Endothelial cell of umbilical vein (primary cell): ENCODE results near the gene RPAP3. TPM values are rescaled to one million over a fixed set of nuclear protein-coding genes. Genes with fewer than 3 reads are reported as not detected.
"Not testable (repeated sequence)": the region's sequence is repeated elsewhere in the genome, so short reads cannot be mapped to it uniquely, and the experiment has no call there.

Experiments
- BruUV-seq: library from RNA; stranded (reverse); fragments of 400-500 nt; replicated peaks from 2 replicates; lab custom pipeline; 2021; lab: Mats Ljungman, UMichigan
- CTCF ChIA-PET: fragments of 300-600, 350-600 bp; sonication (Branson Sonifier 250); formaldehyde crosslinking; loops from one replicate; lab custom pipeline; 2021; ENCODE audit warnings: antibody characterized with exemption, inconsistent platforms; lab: Charles Lee
- POLR2A ChIA-PET: fragments of 300-600, 350-600 bp; sonication (Branson Sonifier 250); formaldehyde crosslinking; loops from one replicate; lab custom pipeline; 2021; ENCODE audit warnings: antibody characterized with exemption, inconsistent platforms; lab: Charles Lee
- DNase-seq: peaks from one replicate; pipeline ENCODE4 v3.0.0-alpha.2; 2011; ENCODE audit warnings: low read depth, low spot score
- FAIRE-seq: peaks from 2 replicates; lab custom pipeline; 2011; peaks lifted over from hg19 to GRCh38; lab: Jason Lieb, UNC
- H2AFZ ChIP-seq: 2 replicates; pipeline ENCODE4 v1.6.0; 2012; ENCODE audit warnings: low read depth, low read length, control low read depth, inconsistent platforms
- H3K27ac ChIP-seq: 2 replicates; pipeline ENCODE4 v1.5.1; 2011; ENCODE audit warnings: low read depth, mild to moderate bottlenecking, control low read depth, low read length, moderate library complexity; ENCODE audit not compliant: insufficient read depth
- H3K27me3 ChIP-seq, 2 experiments: 2 replicates each; pipeline versions ENCODE4 v1.6.0 to v1.6.1; 2011; ENCODE audit warnings: low read length in 2 of 2, mixed read lengths in 1 of 2; ENCODE audit not compliant: control insufficient read depth in 2 of 2, insufficient read depth in 2 of 2
- H3K36me3 ChIP-seq, 2 experiments: 2 replicates in 1 of 2; 3 replicates in 1 of 2; pipeline ENCODE4 v1.5.1; 2011; ENCODE audit warnings: low read length in 2 of 2, mild to moderate bottlenecking in 1 of 2, moderate library complexity in 1 of 2; ENCODE audit not compliant: control insufficient read depth in 2 of 2, insufficient read depth in 2 of 2; ENCODE audit errors: extremely low read depth in 1 of 2
- H3K4me1 ChIP-seq: 3 replicates; pipeline ENCODE4 v1.5.1; 2011; ENCODE audit warnings: mild to moderate bottlenecking, low read length; ENCODE audit not compliant: control insufficient read depth, insufficient read depth; ENCODE audit errors: extremely low read depth
- H3K4me2 ChIP-seq: 2 replicates; pipeline ENCODE4 v1.6.1; 2011; ENCODE audit warnings: low read length, control low read depth, mixed read lengths; ENCODE audit not compliant: insufficient read depth
- H3K4me3 ChIP-seq, 3 experiments: fragments of 200-600 bp in 1 of 3; sonication (generic), shearing (Covaris generic) in 1 of 3; replicated peaks in 1 of 3; 2 replicates each; pipeline ENCODE4 v1.5.1; 2011 to 2016; ENCODE audit warnings: control low read depth in 3 of 3, low read length in 3 of 3, mild to moderate bottlenecking in 2 of 3, inconsistent platforms in 1 of 3, low read depth in 1 of 3, moderate library complexity in 1 of 3; ENCODE audit not compliant: insufficient read depth in 1 of 3
- H3K79me2 ChIP-seq: 2 replicates; pipeline ENCODE4 v1.6.0; 2012; ENCODE audit warnings: low read length, inconsistent platforms; ENCODE audit not compliant: control insufficient read depth, insufficient read depth
- H3K9ac ChIP-seq: replicated peaks from 2 replicates; pipeline ENCODE3; 2011; ENCODE audit warnings: low read length, control low read depth; ENCODE audit not compliant: insufficient read depth; ENCODE audit errors: extremely low read depth
- H3K9me1 ChIP-seq: replicated peaks from 3 replicates; pipeline ENCODE4 v1.6.0; 2011; ENCODE audit warnings: mild to moderate bottlenecking, low read length; ENCODE audit not compliant: control insufficient read depth, insufficient read depth; ENCODE audit errors: extremely low read depth
- H3K9me3 ChIP-seq: replicated peaks from 2 replicates; pipeline ENCODE4 v1.5.1; 2012; ENCODE audit warnings: low read length, inconsistent platforms; ENCODE audit not compliant: control insufficient read depth, insufficient read depth
- H4K20me1 ChIP-seq: replicated peaks from 2 replicates; pipeline ENCODE3; 2011; ENCODE audit warnings: mild to moderate bottlenecking, low read length; ENCODE audit not compliant: control insufficient read depth, insufficient read depth; ENCODE audit errors: extremely low read depth
- CTCF ChIP-seq, 2 donors: IDR thresholded peaks; 1 replicate in 1 of 2; 2 replicates in 1 of 2; pipeline ENCODE4 v1.5.1; 2011; ENCODE audit warnings: low read length in 2 of 2, mild to moderate bottlenecking in 2 of 2, moderate library complexity in 2 of 2, control low read depth in 1 of 2, inconsistent platforms in 1 of 2, low read depth in 1 of 2; ENCODE audit not compliant: insufficient read depth in 1 of 2; ENCODE audit errors: extremely low read depth in 1 of 2
- GATA2 ChIP-seq: IDR thresholded peaks from 2 replicates; pipeline ENCODE4 v1.7.0; 2011; ENCODE audit warnings: low read depth, mild to moderate bottlenecking, moderate library complexity, mixed read lengths, low read length; ENCODE audit not compliant: insufficient read length, insufficient read depth
- dilution Hi-C: fragments of 300-500 bp; cut with MboI; formaldehyde crosslinking; loops from one replicate; pipeline ENCODE4 v1.15.0; 2019; ENCODE audit warnings: low sequenced_read_pairs; ENCODE audit not compliant: extremely low pct_ligation_motif_present
- intact Hi-C: fragments of 100-400 bp; cut with micrococcal nuclease; formaldehyde crosslinking; loops from one replicate; pipeline ENCODE4 v1.10.0; 2022
- polyA plus RNA-seq, 4 experiments: library from polyadenylated mRNA; depleted of rRNA in 3 of 4; stranded (reverse) in 3 of 4; unstranded in 1 of 4; fragments of >200 nt; gene quantifications; 2 replicates each; pipeline versions ENCODE4 v1.2.1 to v1.2.3, GENCODE V29; 2011 to 2012; ENCODE audit warnings: missing spikeins in 1 of 4
- total RNA-seq: library from RNA; stranded (reverse); gene quantifications from 2 replicates; pipeline ENCODE4 v1.2.3, GENCODE V29; 2021

Gene RPAP3
- total and polyA plus RNA-seq, 2 donors (not counting 3 experiments of a cell fraction or from before 2014, with no cell fraction given), result 3.9 to 29.8 TPM

GRCh38 chr12:47636908-47637780, 68.7 kb downstream of the RPAP3 start:
- H3K9me3 ChIP-seq, result no peaks in the 10 kb centered on the region
- TF ChIP-seq GATA2 (no peak), CTCF (IDR thresholded peaks at IDR 0.05; ENCODE audit: extremely low read depth in 1 of 2, insufficient read depth in 1 of 2, low read depth in 1 of 2, low read length in 2 of 2) (peak; percentile 60 to 68)
- intact Hi-C loops, result loop anchor here (1.0 kb wide), 2 partner anchors 90 to 605 kb away; no protein-coding TSS in a partner anchor
- BruUV-seq, result no TSS peak
- H3K9ac ChIP-seq, result no peak overlapping the region
- no peak overlapping the region for H3K4me3 ChIP-seq
- DNase-seq (no peak), FAIRE-seq (no peak)
- no peak overlapping the region for H2AFZ ChIP-seq
- no peak overlapping the region for H3K4me2 ChIP-seq
- H3K4me1 ChIP-seq, result no peaks in the 10 kb centered on the region
- no peak overlapping the region for H3K27ac ChIP-seq
- ChIA-PET CTCF (interaction anchor here (0.7 to 3.3 kb wide), 24 partner anchors 8 to 604 kb away, joined by 3 to 45 read pairs (median 4); no protein-coding TSS in a partner anchor), POLR2A (no interaction called here)
- dilution Hi-C loops, result no loop called here
- H3K9me1 ChIP-seq, result no peaks in the 10 kb centered on the region
- no peaks in the 10 kb centered on the region for H4K20me1 ChIP-seq
- H3K79me2 ChIP-seq, result no peaks in the 10 kb centered on the region
- no peaks in the 10 kb centered on the region for H3K36me3 ChIP-seq
- H3K27me3 ChIP-seq, result no peaks in the 10 kb centered on the region

GRCh38 chr12:47635770-47636169, 70.1 kb downstream of the RPAP3 start:
- intact Hi-C loops, H3K9ac ChIP-seq, H2AFZ ChIP-seq, H3K4me2 ChIP-seq, BruUV-seq, H4K20me1 ChIP-seq, H3K9me1 ChIP-seq, H3K79me2 ChIP-seq, dilution Hi-C loops, H3K27me3 ChIP-seq, POLR2A ChIA-PET, H3K9me3 ChIP-seq, H3K4me1 ChIP-seq, H3K27ac ChIP-seq, DNase-seq, H3K4me3 ChIP-seq, FAIRE-seq, H3K36me3 ChIP-seq: not testable (repeated sequence)
- CTCF ChIA-PET, result interaction anchor here (2.3 to 3.3 kb wide), 3 partner anchors 16 to 603 kb away, joined by 19 to 45 read pairs (median 42); no protein-coding TSS in a partner anchor
